ENCODE measurements around the gene RNF215. TPM values are rescaled to one million over a fixed set of nuclear protein-coding genes. Genes with fewer than 3 reads are reported as not detected.

The RNF215 gene
- total and polyA plus RNA-seq, 10 of the 15 experiments (the other 5 are each of a cell fraction or from before 2014, with no cell fraction given) = 0.31 to 7.6 (median 3.0) TPM; not detected in 1

- peak overlapping the region; percentile 44 for H3K9ac ChIP-seq (ENCODE audit: control insufficient read depth, insufficient read depth, low read length)
- peak overlapping the region; percentile 80 for H2AFZ ChIP-seq (ENCODE audit: control insufficient read depth, low read depth, low read length)
- TF ChIP-seq ZNF384 (IDR thresholded peaks at IDR 0.05; ENCODE audit: borderline replicate concordance, low read depth, low read length) (no peak), ZSCAN29 (IDR thresholded peaks at IDR 0.05) (no peak), ETV6 (conservative IDR thresholded peaks at IDR 0.05 in 1 of 2, IDR thresholded peaks at IDR 0.05 in 1 of 2; ENCODE audit: borderline replicate concordance in 1 of 2, low read depth in 1 of 2) (no peak), RAD51 (IDR thresholded peaks at IDR 0.05) (peak; percentile 19; the same call in 1 of the 2 replicates), ZNF592 (IDR thresholded peaks at IDR 0.05) (peak; percentile 32; the same call in 1 of the 2 replicates), LARP7 (IDR thresholded peaks at IDR 0.05) (no peak), SMAD1 (IDR thresholded peaks at IDR 0.05; ENCODE audit: low read depth, partially characterized antibody) (no peak), DPF2 (IDR thresholded peaks at IDR 0.05) (0 out of 2 replicates have a peak, but pooled peaks have one; percentile 21), HDGF (IDR thresholded peaks at IDR 0.05) (no peak), RAD21 (IDR thresholded peaks at IDR 0.05; ENCODE audit: insufficient read depth, low read depth, low read length) (peak; percentile 91), IRF4 (IDR thresholded peaks at IDR 0.05; ENCODE audit: low read depth, low read length) (0 out of 2 replicates have a peak, but pooled peaks have one; percentile 41), TCF7 (IDR thresholded peaks at IDR 0.05; ENCODE audit: borderline replicate concordance) (no peak), IRF5 (IDR thresholded peaks at IDR 0.05; ENCODE audit: borderline replicate concordance) (no peak), NR2C2 (IDR thresholded peaks at IDR 0.05; ENCODE audit: borderline replicate concordance, control insufficient read depth, insufficient read length, low read depth) (no peak), ZZZ3 (IDR thresholded peaks at IDR 0.05; ENCODE audit: control insufficient read depth, insufficient read length, low read depth) (no peak), WRNIP1 (IDR thresholded peaks at IDR 0.05; ENCODE audit: borderline replicate concordance, low read depth, low read length) (no peak), EED (IDR thresholded peaks at IDR 0.05; ENCODE audit: low read depth) (0 out of 2 replicates have a peak, but pooled peaks have one; percentile 27), SPI1 (IDR thresholded peaks at IDR 0.05; ENCODE audit: borderline replicate concordance, insufficient read depth, low read depth, low read length) (peak; percentile 23; the same call in 1 of the 2 replicates)
Observed at GRCh38 chr22:30390974-30391691, 3.9 kb upstream of the RNF215 start.

More at GRCh38 chr22:30390974-30391691, 3.9 kb upstream of the RNF215 start:
- no peak overlapping the region for H3K27ac ChIP-seq (ENCODE audit: control insufficient read depth, insufficient read depth)
- peak; percentile 70 for ATAC-seq
- H3K9me3 ChIP-seq (replicated peaks; ENCODE audit: control insufficient read depth, insufficient read depth, low read length) = peaks cover 2% of the 10 kb centered on the region; the same call in 2 of the 3 replicates
- no TSS peak for BruUV-seq (replicated peaks)
- no peaks in the 10 kb centered on the region for H3K79me2 ChIP-seq (ENCODE audit: control insufficient read depth, insufficient read depth, low read length)
- intact Hi-C loops (cut with micrococcal nuclease; ENCODE audit: unreplicated experiment) = loop anchor here (1.0 kb wide), 3 partner anchors 33 to 104 kb away; no protein-coding TSS in a partner anchor
- 31% methylated on average over 5 of the region's 5 CpGs for WGBS (ENCODE audit: insufficient coverage, insufficient replicate concordance, low lambda C conversion rate, missing lambda C conversion rate)
- ChIA-PET RAD21 (ENCODE audit: unreplicated experiment) (interaction anchor here (0.7 to 13.8 kb wide), 11 partner anchors 32 to 283 kb away, joined by 3 to 277 read pairs (median 3); partner anchors contain the start of genes CASTOR1, MTFP1, SLC35E4 and TCN2), CTCF (interaction anchor here (0.6 to 14.9 kb wide), 22 partner anchors 9 to 364 kb away, joined by 3 to 436 read pairs (median 4); partner anchors contain the start of genes CASTOR1, MTFP1 and TCN2), SMC1A (ENCODE audit: uncharacterized antibody, unreplicated experiment) (interaction anchor here (0.8 to 14.7 kb wide), 14 partner anchors 11 to 364 kb away, joined by 3 to 201 read pairs (median 4); partner anchors contain the start of genes CASTOR1 and MTFP1), POLR2A (interaction anchor here (1.3 to 5.1 kb wide), 3 partner anchors 33 to 103 kb away, joined by 3 to 60 read pairs (median 24); partner anchors contain the start of genes CASTOR1 and MTFP1)
- peaks cover 30% of the 10 kb centered on the region for H3K4me1 ChIP-seq (ENCODE audit: control insufficient read depth, insufficient read depth, low read length)
- H3K4me3 ChIP-seq = no peak overlapping the region
- H4K20me1 ChIP-seq (ENCODE audit: control insufficient read depth, insufficient read depth) = no peaks in the 10 kb centered on the region
- no peaks in the 10 kb centered on the region for H3K36me3 ChIP-seq (ENCODE audit: control insufficient read depth in 2 of 2, insufficient read depth in 2 of 2, low read length in 1 of 2)
- peak; percentile 76 for FAIRE-seq
- DNase-seq (ENCODE audit: low read depth, low spot score) = peak; percentile 51
- in situ Hi-C loops (cut with MboI) = loop anchor here (5.0 kb wide), 2 partner anchors 91 to 284 kb away; no protein-coding TSS in a partner anchor
- peak overlapping the region; percentile 13; the same call in 1 of the 2 replicates for H3K4me2 ChIP-seq (ENCODE audit: control insufficient read depth, insufficient read depth)
- no peaks in the 10 kb centered on the region for H3K27me3 ChIP-seq (replicated peaks in 1 of 2; ENCODE audit: control insufficient read depth in 2 of 2, insufficient read depth in 2 of 2, low read length in 1 of 2)

Data from GM12878 (cell line).